HL-60/S4 (cell line): ENCODE data around the gene TRAF2.

Experiments used
- in situ Hi-C: fragments of 300-500 bp; cut with MboI; formaldehyde crosslinking; loops from 2 replicates; pipeline ENCODE4 v1.14.3; 2022; ENCODE audit warnings: low sequenced_read_pairs

TRAF2 gene

GRCh38 chr9:136946228-136947027 lies 60.1 kb downstream of the TRAF2 start:
- in situ Hi-C loops = no loop called here

DNA sequence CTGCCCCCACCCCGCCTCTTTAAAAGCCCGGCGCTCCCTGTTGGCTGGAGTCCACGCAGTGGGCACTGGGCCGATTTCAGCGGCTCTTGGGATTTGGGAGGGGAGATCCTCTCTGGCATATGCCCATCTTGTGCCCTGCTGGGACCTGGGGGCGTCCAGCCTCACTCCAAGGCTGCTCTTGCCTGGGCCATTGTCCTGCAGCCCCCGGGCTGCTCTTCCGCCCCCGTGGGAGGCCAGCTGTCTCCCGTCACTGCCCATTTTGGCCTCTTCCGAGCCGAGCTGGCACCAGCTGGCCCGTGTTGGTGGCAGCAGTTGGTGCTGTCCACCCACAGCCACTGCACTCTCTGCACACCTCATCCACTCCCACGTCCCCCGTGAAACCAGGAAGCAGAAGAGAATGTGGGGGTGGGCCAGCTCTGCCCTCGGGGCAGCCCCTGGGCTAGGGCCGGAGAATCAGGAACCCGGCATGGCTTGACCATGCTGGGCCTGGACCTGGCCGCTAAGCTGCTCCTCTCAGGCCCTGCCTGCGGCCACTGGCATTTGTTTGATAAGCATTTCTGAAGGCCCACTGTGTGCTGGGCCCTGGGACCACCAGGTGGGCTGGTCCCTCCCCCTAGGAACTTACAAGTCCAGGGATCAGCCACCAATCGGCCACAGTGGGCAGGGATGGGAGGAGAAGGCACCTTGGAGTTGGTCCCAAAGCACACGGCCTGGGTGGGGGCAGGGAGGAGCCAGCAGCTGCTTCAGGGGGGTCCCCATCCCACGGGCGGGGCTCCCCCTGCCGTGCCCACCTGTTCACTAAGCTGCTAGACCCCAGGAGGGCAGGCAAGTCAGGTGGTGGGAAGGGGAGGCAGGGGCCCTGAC lies 60.9 kb downstream of the TRAF2 start:
- in situ Hi-C loops = no loop called here

DNA sequence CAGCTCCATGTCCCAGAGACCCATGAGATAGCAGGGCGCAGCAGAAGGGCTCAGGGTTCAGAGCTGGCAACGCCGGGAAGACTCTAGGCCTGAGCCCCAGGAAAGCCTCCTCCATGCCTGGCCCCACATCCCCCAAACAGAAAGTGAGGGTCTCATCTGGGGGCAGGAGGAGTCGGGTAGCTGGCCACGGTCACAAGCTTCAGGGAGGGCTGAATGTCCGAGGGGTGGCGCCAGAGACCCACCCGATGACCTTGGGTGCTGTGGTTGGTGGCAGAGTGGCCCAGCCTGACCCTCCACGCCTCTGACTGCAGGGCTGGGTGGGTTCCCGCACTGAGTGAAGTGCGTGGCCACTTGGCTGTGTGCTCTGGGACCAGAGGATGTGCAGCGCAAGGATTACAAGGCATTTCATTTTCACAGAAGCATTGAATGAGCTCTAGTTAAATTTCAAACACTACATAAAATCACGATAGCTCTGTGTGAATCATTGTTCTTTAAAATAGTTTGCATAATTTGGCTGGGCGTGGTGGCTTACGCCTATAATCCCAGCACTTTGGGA lies 61.7 kb downstream of the TRAF2 start:
- in situ Hi-C loops = no loop called here

GRCh38 chr9:136949239-136949816 lies 63.0 kb downstream of the TRAF2 start:
- in situ Hi-C loops = no loop called here

DNA sequence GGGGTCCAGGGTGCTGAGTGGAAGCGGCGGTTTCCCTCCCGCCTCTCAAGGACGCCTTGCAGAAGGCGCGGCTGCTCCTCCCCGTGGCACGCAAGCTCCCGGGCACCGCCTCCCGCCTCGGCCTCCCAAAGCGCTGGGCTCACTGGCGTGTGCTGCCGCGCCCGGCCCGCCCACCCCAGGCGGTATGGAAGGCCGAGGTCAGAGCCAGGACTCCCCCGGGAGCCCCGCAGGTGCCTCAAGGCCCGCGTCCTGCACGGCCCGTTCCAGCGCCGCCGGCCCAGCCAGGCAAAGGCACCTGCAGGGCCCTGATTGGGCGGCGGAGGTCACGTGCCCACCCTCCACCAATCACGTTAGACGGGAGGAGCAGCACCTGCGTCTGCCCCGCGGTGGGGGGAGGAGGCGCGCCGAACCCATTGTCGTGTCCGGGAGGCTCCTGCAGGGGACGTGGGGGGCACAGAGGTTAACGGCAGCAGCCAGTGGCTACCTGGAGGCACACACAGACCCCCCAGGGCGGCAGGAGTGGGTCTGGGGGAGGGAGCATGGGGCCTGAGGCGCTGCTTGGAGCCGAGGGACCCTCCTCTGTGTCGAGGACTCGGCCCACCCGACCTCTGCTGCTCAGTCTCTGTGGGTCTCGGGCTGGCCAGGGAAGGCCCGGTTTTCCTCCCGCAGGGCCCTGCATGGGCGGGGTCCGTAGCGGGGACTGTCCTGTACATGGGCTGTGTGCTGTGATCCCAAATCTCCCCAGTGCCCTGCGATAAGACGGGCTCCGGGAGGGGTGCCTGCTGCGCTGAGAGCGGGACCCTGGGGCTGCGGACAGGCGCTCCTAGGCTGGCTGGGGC lies 63.7 kb downstream of the TRAF2 start:
- in situ Hi-C loops = no loop called here

DNA sequence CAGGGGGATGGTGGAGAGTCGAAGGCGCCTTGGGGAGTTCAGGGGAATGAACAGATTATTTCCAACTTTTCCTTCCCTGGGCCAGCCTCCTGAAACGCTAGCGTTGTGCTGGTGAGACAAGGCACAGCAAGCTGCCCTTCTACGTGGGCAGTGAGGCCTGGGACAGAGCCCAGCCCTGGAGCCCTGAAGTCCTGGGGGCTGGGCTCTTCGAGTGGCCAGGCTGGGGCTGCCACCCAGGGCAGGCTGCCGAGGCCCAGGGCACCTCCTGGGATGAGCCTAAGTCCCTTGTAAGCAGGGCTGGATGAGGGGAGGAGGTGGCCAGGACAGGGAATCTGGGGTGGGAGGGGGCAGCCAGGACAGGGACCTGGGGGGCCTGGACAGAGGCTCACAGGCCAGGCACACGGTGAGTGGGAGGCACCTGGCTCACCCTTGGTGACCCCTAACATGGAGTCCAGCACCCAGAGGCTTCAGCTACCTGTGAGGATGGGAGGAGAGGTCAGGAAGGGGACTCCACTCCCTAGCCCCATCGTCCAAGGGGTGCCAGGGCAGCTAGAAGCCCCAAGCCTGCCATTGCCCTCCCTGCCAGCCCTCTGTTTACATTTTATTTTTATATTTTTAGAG lies 64.5 kb downstream of the TRAF2 start:
- in situ Hi-C loops = no loop called here

DNA sequence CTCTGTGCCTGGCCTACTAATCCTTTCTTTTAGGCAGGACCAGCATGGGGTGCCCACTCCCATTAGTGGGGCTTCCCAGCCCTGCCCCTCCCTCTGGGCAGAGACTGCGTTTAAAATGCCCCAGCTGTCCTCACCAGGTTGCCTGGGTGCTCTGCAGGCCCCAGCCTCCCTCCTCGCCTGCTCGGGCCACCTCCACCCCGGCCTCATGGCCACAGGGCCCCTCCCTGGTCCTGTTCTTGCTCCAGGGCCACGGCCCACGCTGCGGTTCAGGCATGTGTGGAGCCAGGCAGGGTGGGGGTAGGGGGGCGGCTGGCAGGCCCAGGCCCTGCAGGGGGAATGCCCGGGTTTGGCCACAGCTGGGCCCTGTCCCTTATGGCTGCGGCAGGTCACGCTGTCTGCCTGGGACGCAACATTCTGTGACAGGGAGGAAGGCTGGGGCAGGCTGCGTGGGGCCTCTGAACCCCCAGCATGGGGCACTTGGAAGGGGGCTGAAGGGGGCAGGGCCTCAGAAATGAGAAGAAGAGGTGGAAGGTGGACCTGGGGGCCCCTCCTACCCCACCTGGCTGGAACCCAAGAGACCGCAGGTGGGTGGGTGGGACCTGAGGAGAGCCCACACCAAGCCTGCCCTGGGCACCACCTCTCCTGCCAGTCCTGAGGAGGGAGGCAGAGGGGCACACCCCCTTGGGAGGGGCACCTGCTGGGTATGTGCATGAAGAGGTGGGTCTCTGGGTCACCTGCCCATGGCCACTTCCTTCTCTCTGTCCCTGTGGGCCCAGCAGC lies 65.4 kb downstream of the TRAF2 start, which contains the start of gene LCN12:
Gene LCN12 (plus strand): TSS at position 733 of the 780 bp plus-strand sequence. CDS start 55 bp downstream, outside the sequence.
- in situ Hi-C loops = no loop called here

DNA sequence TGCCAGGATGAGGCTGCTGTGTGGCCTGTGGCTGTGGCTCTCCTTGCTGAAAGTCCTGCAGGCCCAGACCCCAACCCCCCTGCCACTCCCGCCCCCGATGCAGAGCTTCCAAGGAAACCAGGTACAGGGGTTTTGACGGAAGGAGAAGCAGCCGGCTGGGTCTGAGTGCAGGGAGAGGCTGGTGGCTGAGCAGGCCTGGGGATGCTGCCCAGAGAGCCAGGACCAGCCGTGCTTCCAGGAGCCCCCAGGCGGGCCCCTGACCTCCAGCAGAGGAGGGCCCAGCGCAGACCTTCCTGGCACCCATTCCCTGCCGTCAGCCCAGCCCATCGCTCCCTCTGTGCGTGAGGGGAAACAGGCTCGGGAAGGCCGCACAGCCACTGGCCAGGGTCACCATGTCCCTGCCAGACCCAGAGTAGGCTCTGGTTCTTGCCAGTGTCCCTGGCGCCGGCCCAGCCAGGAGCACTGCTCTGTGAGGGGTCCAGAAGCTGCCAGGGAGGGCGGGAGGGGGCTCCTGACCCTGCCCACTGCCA lies 66.1 kb downstream of the TRAF2 start:
- in situ Hi-C loops = no loop called here

- in situ Hi-C loops = no loop called here
Observed at GRCh38 chr9:136952876-136953770, 66.8 kb downstream of the TRAF2 start.

DNA sequence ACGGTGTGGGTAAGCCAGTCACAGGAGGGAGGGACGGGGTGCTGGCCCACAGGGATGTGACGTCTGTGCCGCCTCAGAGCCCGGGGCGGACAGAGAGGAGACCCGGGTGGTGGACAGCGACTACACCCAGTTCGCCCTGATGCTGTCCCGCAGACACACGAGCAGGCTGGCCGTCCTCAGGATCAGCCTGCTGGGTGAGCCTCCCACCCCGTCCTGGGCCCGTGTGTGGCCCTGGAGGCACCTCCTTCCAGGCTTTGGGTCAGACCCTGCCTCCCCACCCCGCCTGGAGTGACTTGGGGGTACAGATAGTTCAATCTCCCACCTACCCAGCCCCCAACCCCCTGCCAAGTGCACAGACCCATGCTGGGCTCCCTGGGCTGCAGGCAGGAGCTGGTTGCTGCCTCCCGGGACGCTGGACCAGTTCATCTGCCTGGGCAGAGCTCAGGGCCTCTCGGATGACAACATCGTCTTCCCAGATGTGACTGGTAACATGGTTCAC lies 67.5 kb downstream of the TRAF2 start:
- in situ Hi-C loops = no loop called here

- in situ Hi-C loops = no loop called here
Observed at GRCh38 chr9:136954270-136955083, 68.2 kb downstream of the TRAF2 start.

- in situ Hi-C loops = no loop called here
Observed at GRCh38 chr9:136955202-136955942, 69.1 kb downstream of the TRAF2 start.

GRCh38 chr9:136955943-136956335 lies 69.6 kb downstream of the TRAF2 start:
- in situ Hi-C loops = no loop called here

- in situ Hi-C loops = no loop called here
Observed at GRCh38 chr9:136956604-136957003, 70.3 kb downstream of the TRAF2 start.

DNA sequence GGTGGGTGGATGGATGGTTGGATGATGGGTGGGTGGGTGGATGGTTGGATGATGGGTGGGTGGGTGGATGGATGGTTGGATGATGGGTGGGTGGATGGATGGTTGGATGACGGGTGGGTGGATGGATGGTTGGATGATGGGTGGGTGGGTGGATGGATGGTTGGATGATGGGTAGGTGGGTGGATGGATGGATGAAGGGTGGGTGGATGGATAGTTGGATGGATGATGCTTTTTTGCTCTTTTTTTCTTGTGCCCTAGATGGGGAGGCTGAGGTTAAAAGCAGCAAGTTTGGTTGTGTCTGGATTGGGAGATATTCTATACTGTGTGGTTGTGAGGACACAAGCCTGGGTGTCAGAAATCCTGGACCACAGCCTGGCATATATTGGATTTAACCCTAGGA lies 71.1 kb downstream of the TRAF2 start:
- in situ Hi-C loops = no loop called here

GRCh38 chr9:136957901-136958300 lies 71.6 kb downstream of the TRAF2 start:
- in situ Hi-C loops = no loop called here
